Type B pancreatic cell (in vitro differentiated cells): ENCODE measurements around the gene M6PR. TPM values are rescaled to one million over a fixed set of nuclear protein-coding genes. Genes with fewer than 3 reads are reported as not detected.

Source experiments
- DNase-seq: peaks from one replicate; pipeline ENCODE4 v3.0.0; 2021; ENCODE audit warnings: mixed read lengths; ENCODE audit not compliant: unreplicated experiment; ENCODE audit errors: extremely low spot score
- H3K27ac Mint-ChIP-seq: 2 replicates; pipeline ENCODE4 v1.8.0; 2021; ENCODE audit warnings: mild to moderate bottlenecking, mixed read lengths
- H3K27me3 Mint-ChIP-seq: 2 replicates; pipeline ENCODE4 v1.8.0; 2021; ENCODE audit warnings: mixed read lengths
- H3K36me3 Mint-ChIP-seq: 2 replicates; pipeline ENCODE4 v1.8.0; 2021; ENCODE audit warnings: mixed read lengths
- H3K4me1 Mint-ChIP-seq: one replicate; pipeline ENCODE4 v1.8.0; 2021; ENCODE audit warnings: mixed read lengths; ENCODE audit not compliant: unreplicated experiment
- H3K4me3 Mint-ChIP-seq: 2 replicates; pipeline ENCODE4 v1.8.0; 2021; ENCODE audit warnings: mild to moderate bottlenecking, mixed read lengths
- H3K9me3 Mint-ChIP-seq: 2 replicates; pipeline ENCODE4 v1.8.0; 2021; ENCODE audit warnings: mixed read lengths
- CTCF ChIP-seq: fragments of 200-600 bp; sonication (generic); conservative IDR thresholded peaks from 2 replicates; pipeline ENCODE4 v1.5.0; 2021; ENCODE audit warnings: antibody characterized with exemption, mild to moderate bottlenecking
- total RNA-seq: library from RNA; stranded (reverse); gene quantifications from 2 replicates; pipeline ENCODE4 v1.2.1, GENCODE V29; 2021; ENCODE audit warnings: low replicate concordance

M6PR gene
- total RNA-seq, 1 donor from 2014 or later, result 129 TPM

- Mint-ChIP-seq H3K9me3 (no peaks in the 10 kb centered on the region), H3K27ac (no peak overlapping the region), H3K36me3 (peaks cover 26% of the 10 kb centered on the region), H3K27me3 (no peaks in the 10 kb centered on the region), H3K4me1 (no peaks in the 10 kb centered on the region), H3K4me3 (no peak overlapping the region)
- no peak for DNase-seq
- no peak for TF ChIP-seq CTCF
Observed at GRCh38 chr12:8957561-8957960, 8.1 kb upstream of the M6PR start.

GRCh38 chr12:8956772-8957171, 7.3 kb upstream of the M6PR start:
- no peak overlapping the region for H3K4me3 Mint-ChIP-seq
- no peak for TF ChIP-seq CTCF
- peaks cover 24% of the 10 kb centered on the region for H3K36me3 Mint-ChIP-seq
- no peak overlapping the region for H3K27ac Mint-ChIP-seq
- no peak for DNase-seq
- H3K27me3 Mint-ChIP-seq, result no peaks in the 10 kb centered on the region
- no peaks in the 10 kb centered on the region for H3K4me1 Mint-ChIP-seq
- H3K9me3 Mint-ChIP-seq, result no peaks in the 10 kb centered on the region

- H3K9me3 Mint-ChIP-seq, result no peaks in the 10 kb centered on the region
- no peak overlapping the region for H3K27ac Mint-ChIP-seq
- H3K27me3 Mint-ChIP-seq, result no peaks in the 10 kb centered on the region
- no peaks in the 10 kb centered on the region for H3K4me1 Mint-ChIP-seq
- DNase-seq, result no peak
- H3K4me3 Mint-ChIP-seq, result no peak overlapping the region
- peaks cover 24% of the 10 kb centered on the region for H3K36me3 Mint-ChIP-seq
- no peak for TF ChIP-seq CTCF
Observed at GRCh38 chr12:8956073-8956472, 6.6 kb upstream of the M6PR start.

- H3K27me3 Mint-ChIP-seq, result no peaks in the 10 kb centered on the region
Observed at GRCh38 chr12:8953773-8954402, 4.4 kb upstream of the M6PR start.

GRCh38 chr12:8951744-8952143, 2.3 kb upstream of the M6PR start:
- no peak for TF ChIP-seq CTCF
- H3K9me3 Mint-ChIP-seq, result no peaks in the 10 kb centered on the region
- no peak for DNase-seq
- peaks cover 26% of the 10 kb centered on the region for H3K36me3 Mint-ChIP-seq
- H3K4me3 Mint-ChIP-seq, result peak overlapping the region; percentile 46
- peaks cover 4% of the 10 kb centered on the region for H3K4me1 Mint-ChIP-seq
- H3K27me3 Mint-ChIP-seq, result no peaks in the 10 kb centered on the region
- no peak overlapping the region for H3K27ac Mint-ChIP-seq

More at GRCh38 chr12:8953773-8954402, 4.4 kb upstream of the M6PR start:
- H3K27ac Mint-ChIP-seq, result no peak overlapping the region
- H3K9me3 Mint-ChIP-seq, result no peaks in the 10 kb centered on the region
- no peak for TF ChIP-seq CTCF
- peaks cover 24% of the 10 kb centered on the region for H3K36me3 Mint-ChIP-seq
- DNase-seq, result no peak
- H3K4me3 Mint-ChIP-seq, result no peak overlapping the region
- no peaks in the 10 kb centered on the region for H3K4me1 Mint-ChIP-seq
